GM12801 (cell line): ENCODE measurements around the gene NEMP1.

ENCODE experiments used
- CTCF ChIP-seq: IDR thresholded peaks from one replicate; pipeline ENCODE4 v1.5.1; 2011; ENCODE audit warnings: control low read depth; ENCODE audit not compliant: insufficient read length; ENCODE audit errors: extremely low read depth

Gene NEMP1

GRCh38 chr12:57103856-57104255 lies 25.3 kb upstream of the NEMP1 start:
- TF ChIP-seq CTCF: no peak

- TF ChIP-seq CTCF: no peak
Observed at GRCh38 chr12:57101892-57102695, 23.5 kb upstream of the NEMP1 start.

- TF ChIP-seq CTCF: no peak
Observed at GRCh38 chr12:57099766-57100165, 21.2 kb upstream of the NEMP1 start.

GRCh38 chr12:57099047-57099714 lies 20.6 kb upstream of the NEMP1 start:
- no peak for TF ChIP-seq CTCF

GRCh38 chr12:57098546-57098945 lies 20.0 kb upstream of the NEMP1 start:
- TF ChIP-seq CTCF: no peak

- no peak for TF ChIP-seq CTCF
Observed at GRCh38 chr12:57097554-57097835, 18.9 kb upstream of the NEMP1 start.

- TF ChIP-seq CTCF: no peak
Observed at GRCh38 chr12:57096748-57097553, 18.4 kb upstream of the NEMP1 start.
